Muscle layer of colon (tissue), 2 donors: ENCODE measurements around the gene C11orf68.
"Not testable (repeated sequence)": the region's sequence is repeated elsewhere in the genome, so short reads cannot be mapped to it uniquely, and the experiment has no call there.

Experiments
- H3K27ac ChIP-seq: one replicate; pipeline ENCODE4 v1.7.0; 2013; ENCODE audit warnings: low read depth, mild to moderate bottlenecking, low read length, moderate library complexity
- H3K27me3 ChIP-seq, 2 donors: one replicate each; pipeline ENCODE4 v1.7.0; 2013; ENCODE audit warnings: low read length in 2 of 2, mild to moderate bottlenecking in 2 of 2; ENCODE audit not compliant: insufficient read depth in 2 of 2, control insufficient read depth in 1 of 2
- H3K36me3 ChIP-seq: one replicate; pipeline ENCODE4 v1.7.0; 2013; ENCODE audit warnings: mild to moderate bottlenecking, low read length; ENCODE audit not compliant: insufficient read depth
- H3K4me1 ChIP-seq: one replicate; pipeline ENCODE4 v1.7.0; 2013; ENCODE audit warnings: mild to moderate bottlenecking, low read length; ENCODE audit not compliant: insufficient read depth
- H3K4me3 ChIP-seq, 2 donors: one replicate each; pipeline ENCODE4 v1.7.0; 2013; ENCODE audit warnings: low read length in 2 of 2, low read depth in 1 of 2, mild to moderate bottlenecking in 1 of 2, moderate library complexity in 1 of 2
- H3K9ac ChIP-seq: one replicate; pipeline ENCODE4 v1.7.0; 2013; ENCODE audit warnings: low read length
- H3K9me3 ChIP-seq: one replicate; pipeline ENCODE4 v1.7.0; 2013; ENCODE audit warnings: mild to moderate bottlenecking, low read length
- donor health status: abdominal sarcoma.
- donor health status: Adenocarcinoma of cecum.

Gene C11orf68

DNA sequence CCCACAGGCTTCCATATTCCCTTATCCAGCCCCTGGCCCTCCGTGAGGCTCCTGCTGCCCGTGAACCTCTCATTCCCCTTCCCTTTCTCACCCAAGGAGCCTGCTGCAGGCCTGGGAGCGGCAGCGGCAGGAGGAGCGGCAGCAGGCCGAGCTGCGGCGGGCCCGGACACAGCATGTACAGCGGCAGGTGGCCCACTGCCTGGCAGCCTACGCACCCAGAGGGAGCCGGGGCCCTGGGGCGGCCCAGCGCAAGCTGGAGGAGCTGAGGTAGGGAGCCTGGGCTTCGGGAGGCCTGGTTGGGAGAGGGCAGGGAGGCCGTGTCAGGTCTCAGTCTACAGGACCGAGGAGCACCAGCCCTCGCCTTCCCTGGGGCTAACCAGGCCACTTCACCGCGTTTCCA is 34.6 kb upstream of the C11orf68 start:
- H3K27me3 ChIP-seq, result peaks cover 0 to 9% of the 10 kb centered on the region in 2 donors

DNA sequence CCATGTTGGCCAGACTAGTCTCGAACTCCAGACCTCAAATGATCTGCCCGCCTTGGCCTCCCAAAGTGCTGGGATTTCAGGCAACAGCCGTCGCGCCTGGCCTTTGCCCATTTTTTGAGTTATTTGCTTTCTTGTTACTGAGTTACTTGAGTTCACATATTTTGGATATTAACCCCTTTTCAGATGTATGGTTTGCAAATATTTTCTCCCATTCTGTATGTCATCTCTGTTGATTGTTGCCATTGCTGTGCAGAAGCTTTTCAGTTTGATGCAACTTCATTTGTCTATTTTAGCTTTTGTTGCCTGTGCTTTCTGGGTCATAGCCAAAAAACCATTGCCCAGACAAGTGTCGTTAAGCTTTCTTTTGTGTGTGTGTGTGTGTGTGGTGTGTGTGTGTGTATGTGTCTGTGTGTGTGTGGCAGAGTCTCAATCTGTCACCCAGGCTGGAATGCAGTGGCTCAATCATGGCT is 33.2 kb upstream of the C11orf68 start:
- H3K9me3 ChIP-seq, result no peaks in the 10 kb centered on the region
- H3K4me3 ChIP-seq, result no peak overlapping the region
- no peaks in the 10 kb centered on the region for H3K4me1 ChIP-seq
- H3K36me3 ChIP-seq, result no peaks in the 10 kb centered on the region
- no peak overlapping the region for H3K9ac ChIP-seq
- H3K27me3 ChIP-seq, result peaks cover 0 to 5% of the 10 kb centered on the region in 2 donors
- no peak overlapping the region for H3K27ac ChIP-seq

More for the DNA sequence above, 34.6 kb upstream of the C11orf68 start:
- no peak overlapping the region for H3K9ac ChIP-seq
- no peaks in the 10 kb centered on the region for H3K36me3 ChIP-seq
- H3K4me1 ChIP-seq, result no peaks in the 10 kb centered on the region
- no peak overlapping the region for H3K4me3 ChIP-seq
- H3K9me3 ChIP-seq, result no peaks in the 10 kb centered on the region
- no peak overlapping the region for H3K27ac ChIP-seq

DNA sequence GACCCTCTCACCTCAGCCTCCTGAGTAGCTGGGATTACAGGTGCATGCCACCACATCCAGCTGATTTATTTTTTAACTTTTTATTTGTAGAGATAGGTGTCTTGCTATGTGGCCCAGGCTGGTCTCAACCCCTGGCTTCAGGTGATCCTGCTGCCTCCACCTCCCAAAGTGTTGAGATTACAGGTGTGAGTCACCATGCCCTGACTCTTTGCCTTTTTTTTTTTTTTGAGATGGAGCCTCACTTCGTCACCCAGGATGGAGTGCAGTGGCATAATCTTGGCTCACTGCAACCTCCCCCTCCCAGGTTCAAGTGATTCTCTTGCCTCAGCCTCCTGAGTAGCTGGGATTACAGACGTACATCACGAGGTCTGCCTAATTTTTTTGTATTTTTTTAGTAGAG is 32.8 kb upstream of the C11orf68 start:
- H3K9ac ChIP-seq, H3K27ac ChIP-seq, H3K27me3 ChIP-seq, H3K4me3 ChIP-seq, H3K36me3 ChIP-seq, H3K9me3 ChIP-seq, H3K4me1 ChIP-seq: not testable (repeated sequence)

DNA sequence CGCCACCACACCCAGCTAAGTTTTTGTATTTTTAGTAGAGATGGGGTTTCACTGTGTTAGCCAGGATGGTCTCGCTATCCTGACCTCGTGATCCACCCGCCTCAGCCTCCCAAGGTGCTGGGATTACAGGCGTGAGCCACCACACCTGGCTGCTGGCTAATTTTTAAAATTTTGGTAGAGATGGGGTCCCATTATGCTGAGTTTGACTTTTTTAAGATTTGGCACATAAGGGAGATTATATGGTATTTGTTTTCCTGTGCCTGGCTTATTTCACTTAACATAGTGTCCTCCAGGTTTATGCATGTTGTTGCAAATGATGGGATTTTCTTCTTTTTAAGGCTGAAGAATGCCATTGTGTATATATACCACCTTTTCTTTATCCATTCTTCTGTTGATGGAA is 31.8 kb upstream of the C11orf68 start:
- H3K27me3 ChIP-seq, H3K4me1 ChIP-seq, H3K27ac ChIP-seq, H3K4me3 ChIP-seq, H3K9me3 ChIP-seq, H3K36me3 ChIP-seq, H3K9ac ChIP-seq: not testable (repeated sequence)

DNA sequence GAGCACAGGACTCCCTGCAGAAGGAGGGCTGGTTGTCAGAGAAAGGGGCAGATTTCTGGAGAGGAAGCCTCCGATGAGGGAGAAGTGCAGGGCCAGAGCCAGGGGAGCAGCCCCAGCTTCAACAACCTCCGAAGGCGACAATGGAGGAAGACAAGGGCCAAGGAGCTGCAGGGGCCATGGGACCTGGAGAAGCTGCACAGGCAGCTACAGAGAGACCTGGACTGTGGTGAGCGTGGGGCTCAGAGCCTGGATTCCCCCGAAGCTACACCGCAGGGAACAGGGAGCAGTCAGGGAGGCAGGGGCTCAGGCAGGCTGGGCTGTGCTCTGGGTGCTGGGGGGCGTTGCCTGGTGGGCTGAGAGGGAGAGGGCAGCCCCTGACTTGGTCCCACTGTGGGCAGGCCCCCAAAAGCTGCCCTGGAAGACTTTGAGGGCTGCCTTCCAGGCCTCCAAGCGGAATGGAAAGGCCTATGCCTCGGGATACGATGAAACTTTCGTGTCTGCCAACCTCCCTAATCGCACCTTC is 28.8 kb upstream of the C11orf68 start:
- Histone ChIP-seq H3K9ac (no peak overlapping the region), H3K9me3 (no peaks in the 10 kb centered on the region), H3K4me3 (no peak overlapping the region), H3K4me1 (no peaks in the 10 kb centered on the region), H3K36me3 (no peaks in the 10 kb centered on the region), H3K27me3 (peaks cover 0 to 4% of the 10 kb centered on the region in 2 donors), H3K27ac (no peak overlapping the region)

DNA sequence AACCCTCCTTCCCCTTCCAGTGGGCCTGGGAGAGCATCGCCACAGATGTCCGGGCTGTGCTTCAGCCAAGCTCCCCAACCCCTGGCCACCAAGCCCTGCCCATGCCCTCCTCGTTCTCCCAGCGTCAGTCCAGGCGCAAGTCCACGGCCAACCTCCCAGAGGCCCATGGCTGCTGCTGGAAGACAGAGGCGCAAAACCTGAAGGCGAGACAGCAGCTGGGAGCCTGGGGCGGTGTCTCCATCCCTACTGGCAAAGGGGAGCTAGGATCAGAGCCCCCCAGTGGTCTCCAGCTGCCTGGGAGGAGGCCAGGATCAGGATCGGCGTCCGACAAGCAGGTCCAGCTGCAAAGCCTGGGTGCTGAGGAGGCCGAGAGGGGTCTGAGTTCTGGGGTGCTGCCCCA is 28.3 kb upstream of the C11orf68 start:
- H3K36me3 ChIP-seq, result no peaks in the 10 kb centered on the region
- no peak overlapping the region for H3K4me3 ChIP-seq
- no peaks in the 10 kb centered on the region for H3K9me3 ChIP-seq
- no peak overlapping the region for H3K9ac ChIP-seq
- no peaks in the 10 kb centered on the region for H3K4me1 ChIP-seq
- H3K27ac ChIP-seq, result no peak overlapping the region
- H3K27me3 ChIP-seq, result peaks cover 0 to 4% of the 10 kb centered on the region in 2 donors

DNA sequence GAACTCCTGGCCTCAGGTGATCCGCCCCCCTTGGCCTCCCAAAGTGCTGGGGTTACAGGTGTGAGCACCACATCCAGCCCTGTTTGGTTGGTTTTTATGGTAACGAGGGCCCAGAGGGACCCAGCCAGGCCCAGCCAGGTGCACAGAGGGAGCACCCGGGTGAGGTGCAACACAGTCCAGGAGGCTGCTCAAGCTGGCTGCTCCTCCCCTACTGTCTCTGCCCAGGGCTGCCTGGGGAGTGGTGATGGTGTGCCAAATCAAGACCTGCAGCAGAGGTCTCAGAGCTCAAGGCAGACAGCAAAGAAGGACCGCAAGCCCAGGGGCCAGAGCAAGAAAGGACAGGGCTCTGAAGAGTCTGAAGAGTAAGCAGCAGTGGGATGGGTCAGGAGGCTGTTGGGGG is 27.8 kb upstream of the C11orf68 start:
- no peak overlapping the region for H3K27ac ChIP-seq
- no peak overlapping the region for H3K4me3 ChIP-seq
- H3K27me3 ChIP-seq, result peaks cover 0 to 4% of the 10 kb centered on the region in 2 donors
- no peak overlapping the region for H3K9ac ChIP-seq
- no peaks in the 10 kb centered on the region for H3K4me1 ChIP-seq
- no peaks in the 10 kb centered on the region for H3K36me3 ChIP-seq
- no peaks in the 10 kb centered on the region for H3K9me3 ChIP-seq

DNA sequence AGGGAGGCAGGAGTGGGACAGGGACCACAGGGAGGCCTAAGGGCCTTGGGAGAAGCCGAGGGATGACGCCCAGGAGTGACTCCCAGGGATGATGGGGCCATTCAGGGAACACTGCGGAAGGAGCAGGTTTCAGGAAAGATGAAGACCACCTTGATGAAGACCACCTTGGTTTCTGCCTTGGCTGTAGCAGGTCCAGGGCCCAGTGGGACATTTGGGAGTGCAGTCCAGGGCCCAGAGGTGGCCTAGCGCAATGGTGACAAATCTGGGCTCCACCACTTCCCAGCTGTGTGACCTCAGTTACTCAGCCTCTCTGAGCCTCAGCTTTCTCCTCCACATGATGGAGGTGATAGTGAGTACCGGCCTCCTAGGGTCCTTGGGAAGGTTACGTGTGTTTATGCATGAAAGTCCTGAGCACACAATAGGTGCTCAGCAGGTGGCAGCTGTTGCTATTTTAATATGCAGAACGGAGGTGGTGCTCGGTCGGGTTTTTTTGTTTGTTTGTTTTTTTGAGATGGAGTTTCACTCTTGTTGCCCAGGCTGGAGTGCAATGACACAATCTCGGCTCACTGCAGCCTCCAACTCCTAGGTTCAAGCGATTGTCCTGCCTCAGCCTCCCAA is 27.2 kb upstream of the C11orf68 start:
- no peak overlapping the region for H3K27ac ChIP-seq
- H3K4me1 ChIP-seq, result no peaks in the 10 kb centered on the region
- peaks cover 0 to 4% of the 10 kb centered on the region in 2 donors for H3K27me3 ChIP-seq
- H3K4me3 ChIP-seq, result no peak overlapping the region
- H3K36me3 ChIP-seq, result no peaks in the 10 kb centered on the region
- no peaks in the 10 kb centered on the region for H3K9me3 ChIP-seq
- H3K9ac ChIP-seq, result no peak overlapping the region

DNA sequence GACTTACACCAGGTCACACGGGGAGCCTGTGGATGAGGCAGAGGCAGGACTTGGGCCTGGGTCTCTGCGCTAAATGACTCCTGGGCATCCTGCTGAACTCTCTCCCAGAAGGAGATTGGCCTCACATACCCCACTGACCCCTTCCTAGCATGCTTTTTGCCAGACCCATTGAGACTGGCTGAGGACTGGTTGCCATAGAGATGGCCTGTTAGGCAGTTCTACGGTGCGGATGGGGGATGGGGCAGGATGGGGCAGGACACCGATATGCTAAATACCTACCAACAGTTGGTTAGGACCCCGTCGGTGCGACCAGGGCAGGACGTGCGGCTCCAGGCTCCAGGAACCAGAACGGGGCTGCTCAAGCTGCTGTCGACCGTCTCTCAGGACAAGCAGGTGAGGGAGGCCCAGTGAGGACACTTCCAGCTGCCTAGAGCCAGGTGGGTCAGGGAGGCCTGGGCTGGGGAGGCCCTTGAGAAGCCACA is 26.6 kb upstream of the C11orf68 start, which contains the start of gene TSGA10IP:
Gene TSGA10IP (plus strand): TSS at position 51 of the 482 bp plus-strand sequence. CDS start 196 bp downstream, at position 247.
- Histone ChIP-seq H3K27me3 (peaks cover 0 to 4% of the 10 kb centered on the region in 2 donors), H3K4me1 (no peaks in the 10 kb centered on the region), H3K9ac (no peak within 1 kb of the TSS), H3K9me3 (no peaks in the 10 kb centered on the region), H3K4me3 (no peak within 1 kb of the TSS), H3K36me3 (no peaks in the 10 kb centered on the region), H3K27ac (no peak within 1 kb of the TSS)

DNA sequence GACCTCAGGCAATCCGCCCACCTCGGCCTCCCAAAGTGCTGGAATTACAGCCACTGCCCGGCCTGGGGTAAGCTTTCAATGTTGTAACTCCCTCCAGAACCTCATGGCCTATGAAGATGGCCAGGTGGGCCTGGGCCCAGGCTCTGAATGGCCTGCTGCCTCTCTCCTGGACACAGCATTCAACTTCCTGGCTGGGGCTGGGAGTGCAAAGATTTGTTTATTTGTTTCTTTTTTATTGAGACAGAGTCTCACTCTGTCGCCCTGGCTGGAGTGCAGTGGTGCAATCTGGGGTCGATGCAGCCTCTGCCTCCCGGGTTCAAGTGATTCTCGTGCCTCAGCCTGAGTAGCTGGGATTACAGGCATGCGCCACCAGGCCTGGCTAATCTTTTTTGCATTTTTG is 25.9 kb upstream of the C11orf68 start:
- no peak overlapping the region for H3K9ac ChIP-seq
- peaks cover 0 to 4% of the 10 kb centered on the region in 2 donors for H3K27me3 ChIP-seq
- no peaks in the 10 kb centered on the region for H3K36me3 ChIP-seq
- H3K9me3 ChIP-seq, result no peaks in the 10 kb centered on the region
- H3K4me1 ChIP-seq, result no peaks in the 10 kb centered on the region
- H3K4me3 ChIP-seq, result no peak overlapping the region
- no peak overlapping the region for H3K27ac ChIP-seq

DNA sequence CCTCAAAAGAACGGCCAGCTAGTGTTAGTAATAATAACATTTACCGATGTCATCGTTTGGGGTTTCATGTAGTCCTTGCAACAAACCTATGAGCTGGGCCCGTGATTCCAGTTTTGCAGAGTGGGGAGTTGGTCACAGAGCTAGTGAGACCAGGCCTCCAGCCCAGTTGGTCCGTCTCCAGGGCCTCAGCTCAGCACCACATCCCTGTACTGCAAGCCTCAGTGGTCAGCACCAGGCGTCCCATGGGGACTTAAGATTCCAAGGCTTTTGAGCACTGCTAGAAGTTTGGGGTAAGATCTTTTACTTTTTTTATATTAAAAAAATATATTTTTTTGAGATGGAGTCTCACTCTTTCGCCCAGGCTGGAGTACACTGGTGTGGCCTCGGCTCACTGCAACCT is 25.3 kb upstream of the C11orf68 start:
- Histone ChIP-seq H3K36me3 (no peaks in the 10 kb centered on the region), H3K9me3 (no peaks in the 10 kb centered on the region), H3K27me3 (peaks cover 0 to 4% of the 10 kb centered on the region in 2 donors), H3K9ac (no peak overlapping the region), H3K4me1 (no peaks in the 10 kb centered on the region), H3K4me3 (no peak overlapping the region), H3K27ac (no peak overlapping the region)

DNA sequence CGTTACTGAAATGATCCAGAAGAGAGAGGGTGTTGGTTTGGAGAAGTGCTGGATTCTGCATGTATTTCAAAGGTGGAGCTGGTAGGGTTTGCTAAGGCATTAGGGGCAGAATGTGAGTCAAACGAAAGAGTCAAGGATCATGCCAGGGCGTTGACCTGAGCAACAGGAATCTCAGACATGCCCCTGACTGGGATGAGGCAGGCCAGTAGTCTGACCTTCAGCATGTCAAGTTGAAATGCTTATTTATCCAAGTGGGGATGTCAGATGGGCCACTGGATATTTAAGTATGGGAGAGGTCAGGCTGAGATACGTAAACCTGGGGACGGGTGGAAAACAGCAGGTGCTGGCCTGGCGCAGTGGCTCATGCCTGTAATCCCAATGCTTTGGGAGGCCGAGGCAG is 23.7 kb upstream of the C11orf68 start:
- no peak overlapping the region for H3K27ac ChIP-seq
- no peak overlapping the region for H3K9ac ChIP-seq
- H3K36me3 ChIP-seq, result no peaks in the 10 kb centered on the region
- no peaks in the 10 kb centered on the region for H3K9me3 ChIP-seq
- H3K4me1 ChIP-seq, result no peaks in the 10 kb centered on the region
- H3K4me3 ChIP-seq, result no peak overlapping the region
- peaks cover 0 to 4% of the 10 kb centered on the region in 2 donors for H3K27me3 ChIP-seq
